ENCODE data around the gene ISYNA1. TPM values are rescaled to one million over a fixed set of nuclear protein-coding genes. Genes with fewer than 3 reads are reported as not detected.

ISYNA1 gene
- total and polyA plus RNA-seq, 2 of the 13 experiments (the other 11 are each of a cell fraction or from before 2014, with no cell fraction given), result 29.6 to 48.5 TPM

DNA sequence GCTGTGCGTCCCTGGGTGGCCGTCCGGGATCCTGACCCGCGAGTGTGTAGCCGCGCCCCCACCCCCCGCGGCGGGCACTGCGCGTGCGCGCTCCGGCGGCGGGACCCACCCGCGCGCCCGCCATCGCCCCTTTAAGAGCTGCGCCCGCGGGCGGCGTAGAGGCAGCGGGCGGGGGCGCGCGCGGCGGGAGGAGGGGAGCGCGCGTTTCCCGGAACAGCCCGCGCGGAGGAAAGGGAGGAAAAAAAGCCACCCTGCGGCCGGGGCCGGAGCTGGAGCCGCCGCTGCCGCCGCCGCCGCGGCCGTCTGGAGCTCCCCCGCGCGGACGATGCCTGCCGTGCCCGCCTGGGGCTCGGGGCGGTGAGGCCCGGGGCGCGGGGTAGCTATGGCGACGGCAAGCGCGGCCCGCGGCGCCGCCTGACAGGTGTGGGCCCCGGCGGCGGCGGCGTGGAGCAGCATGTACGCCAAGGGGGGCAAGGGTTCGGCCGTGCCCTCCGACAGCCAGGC lies 18.7 kb downstream of the ISYNA1 start, which contains the start of gene SSBP4 (continued):
- TF ChIP-seq LCORL (IDR thresholded peaks at IDR 0.05) (no peak), LCORL (CRISPR knock-in tag; IDR thresholded peaks at IDR 0.05) (no peak), ZFP82 (CRISPR knock-in tag; IDR thresholded peaks at IDR 0.05; ENCODE audit: borderline replicate concordance) (peak; percentile 35; the same call in 1 of the 2 replicates), MAZ (IDR thresholded peaks at IDR 0.05; ENCODE audit: borderline replicate concordance, low read depth, low read length) (peak; percentile 53; the same call in 1 of the 2 replicates), MAZ (CRISPR knock-in tag; IDR thresholded peaks at IDR 0.05; ENCODE audit: low read depth) (peak; percentile 39), MEIS2 (CRISPR knock-in tag; IDR thresholded peaks at IDR 0.05) (no peak), NR2F1 (CRISPR knock-in tag; IDR thresholded peaks at IDR 0.05) (no peak), ZNF205 (CRISPR knock-in tag; IDR thresholded peaks at IDR 0.05) (0 out of 2 replicates have a peak, but pooled peaks have one; percentile 27), ZNF407 (CRISPR knock-in tag; IDR thresholded peaks at IDR 0.05; ENCODE audit: not compliant biosample characterization) (no peak), PHF5A (CRISPR knock-in tag; IDR thresholded peaks at IDR 0.05; ENCODE audit: low read depth, unreplicated experiment) (no peak), ZMYM4 (CRISPR knock-in tag; IDR thresholded peaks at IDR 0.05) (0 out of 2 replicates have a peak, but pooled peaks have one; percentile 7), HBP1 (CRISPR knock-in tag; IDR thresholded peaks at IDR 0.05; ENCODE audit: low read depth) (no peak), TAF15 (IDR thresholded peaks at IDR 0.05; ENCODE audit: low read depth, low read length, poor library complexity, severe bottlenecking) (peak; percentile 36), ZSCAN9 (CRISPR knock-in tag; IDR thresholded peaks at IDR 0.05; ENCODE audit: borderline replicate concordance) (no peak), NFYB (CRISPR knock-in tag; IDR thresholded peaks at IDR 0.05) (no peak), ONECUT2 (CRISPR knock-in tag; IDR thresholded peaks at IDR 0.05) (no peak), LBX2 (CRISPR knock-in tag; IDR thresholded peaks at IDR 0.05; ENCODE audit: borderline replicate concordance) (no peak), ISX (CRISPR knock-in tag; conservative IDR thresholded peaks at IDR 0.05) (no peak), FOXA1 (IDR thresholded peaks at IDR 0.05) (no peak), FOXA1 (CRISPR knock-in tag; IDR thresholded peaks at IDR 0.05) (no peak)
